Kidney glomerular epithelial cell (primary cell): Measurements from ENCODE around the gene CDK6.

Experiments used
- DNase-seq: peaks from one replicate; lab custom pipeline; 2025; lab: John Stamatoyannopoulos, UW

The CDK6 gene

DNA sequence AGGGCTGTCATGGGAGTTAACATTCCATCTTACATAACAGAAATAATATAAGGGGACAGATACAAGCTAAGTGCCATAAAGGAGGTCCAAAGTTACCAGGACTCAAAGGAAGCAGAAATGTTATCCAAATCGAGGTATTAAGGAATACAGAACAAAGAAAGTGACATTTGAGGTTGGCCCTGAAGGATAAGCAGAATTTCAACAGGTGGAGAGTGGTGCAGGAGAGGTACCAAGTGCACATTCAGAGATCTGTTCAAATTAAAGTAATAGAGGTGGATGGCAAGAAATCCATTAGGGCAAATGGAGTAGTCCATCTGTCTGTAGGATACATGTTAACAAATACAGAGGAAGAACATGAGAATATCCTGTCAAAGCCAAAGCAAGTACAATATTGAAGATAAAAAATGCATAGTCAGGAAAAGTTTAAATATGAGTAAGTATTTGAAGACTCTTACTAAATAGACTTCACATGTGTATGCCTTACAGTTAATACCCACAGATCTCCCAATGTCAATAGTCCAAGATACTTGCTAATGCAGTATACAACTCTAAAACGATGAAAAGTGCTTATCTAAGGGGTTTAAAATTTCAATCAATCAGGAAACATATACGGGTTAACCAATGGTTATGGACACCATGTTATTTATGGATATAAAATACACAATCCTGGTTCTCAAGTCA is 10.0 kb downstream of the CDK6 start:
- DNase-seq: no peak

DNA sequence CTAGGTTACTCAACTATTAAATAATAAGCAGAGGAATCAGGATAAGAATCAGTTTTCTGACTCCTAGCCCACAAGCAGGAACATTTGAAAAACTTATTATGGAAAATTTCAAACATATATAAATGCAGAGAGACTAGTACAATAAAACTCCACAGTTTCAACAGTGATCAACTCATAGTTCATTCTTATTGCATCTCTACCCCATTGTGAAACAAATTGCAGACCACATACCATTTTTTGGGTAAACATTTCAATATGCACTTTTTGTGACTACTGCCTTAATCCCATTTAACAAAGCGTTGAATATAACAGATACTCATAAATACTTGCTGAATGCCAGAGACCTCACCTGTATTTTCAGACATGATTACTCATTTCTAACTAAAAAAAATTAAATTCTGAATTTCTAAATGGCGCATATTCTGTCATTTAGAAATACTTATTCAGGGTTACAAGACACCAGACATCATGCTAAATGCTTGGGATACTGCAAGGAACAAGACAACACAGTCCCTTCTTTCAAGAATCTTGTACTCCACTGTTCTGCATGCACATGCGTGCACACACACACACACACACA is 11.4 kb downstream of the CDK6 start:
- no peak for DNase-seq

DNA sequence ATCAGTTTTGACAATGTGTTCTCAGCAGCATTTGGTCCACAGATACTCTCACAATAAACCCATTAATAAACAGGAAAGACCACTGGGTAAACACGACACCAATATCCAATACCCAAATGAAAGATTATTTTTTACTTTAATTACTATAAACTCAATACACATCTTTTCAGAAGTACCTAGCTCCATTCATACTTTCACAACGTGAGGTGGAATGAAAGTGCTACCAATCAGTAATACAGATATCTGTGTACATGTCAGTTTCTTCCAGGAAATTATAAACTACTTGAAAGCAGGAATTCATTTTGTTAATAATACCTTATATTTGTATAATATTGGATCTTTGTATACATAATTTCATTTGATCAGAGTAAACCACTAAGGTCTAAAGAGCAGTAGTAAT is 11.9 kb downstream of the CDK6 start:
- DNase-seq: no peak

DNA sequence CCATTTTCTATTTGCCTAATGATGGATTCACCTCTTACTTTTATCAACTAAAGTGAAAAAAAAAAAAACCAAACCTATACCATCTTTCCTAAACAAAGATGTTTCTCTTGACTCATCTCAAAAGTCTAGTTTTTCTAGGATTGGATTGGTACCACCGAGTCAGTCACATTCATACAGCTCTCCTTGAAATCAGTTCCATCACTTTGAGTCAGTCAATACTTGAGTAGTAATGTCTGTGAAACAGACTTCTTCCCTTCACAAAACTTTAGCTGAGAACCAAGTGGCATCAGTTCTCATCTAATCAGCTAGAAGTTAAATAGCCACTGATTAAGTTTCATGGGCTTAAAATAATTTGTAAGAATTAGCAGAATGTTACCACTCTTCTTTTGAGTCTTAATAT is 13.3 kb downstream of the CDK6 start:
- no peak for DNase-seq

DNA sequence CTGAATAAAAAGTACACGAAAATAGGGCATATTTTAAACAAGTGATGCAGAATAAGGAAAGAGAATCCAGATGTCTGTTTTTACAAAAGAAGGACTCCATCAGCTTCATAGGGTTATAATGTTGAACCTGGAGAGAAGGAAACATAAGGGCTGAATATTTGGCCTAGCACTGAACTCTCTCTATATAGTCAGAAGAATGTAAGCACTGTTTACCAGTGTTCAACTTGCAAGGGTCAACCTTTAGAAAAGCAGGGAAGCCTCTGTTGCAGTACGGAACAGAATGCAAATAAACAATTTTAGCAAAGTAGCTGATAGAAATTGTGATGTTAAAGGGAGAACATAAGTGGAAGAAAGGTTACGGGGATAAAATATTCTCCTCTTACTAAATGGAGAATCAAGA is 16.2 kb downstream of the CDK6 start:
- DNase-seq: no peak

DNA sequence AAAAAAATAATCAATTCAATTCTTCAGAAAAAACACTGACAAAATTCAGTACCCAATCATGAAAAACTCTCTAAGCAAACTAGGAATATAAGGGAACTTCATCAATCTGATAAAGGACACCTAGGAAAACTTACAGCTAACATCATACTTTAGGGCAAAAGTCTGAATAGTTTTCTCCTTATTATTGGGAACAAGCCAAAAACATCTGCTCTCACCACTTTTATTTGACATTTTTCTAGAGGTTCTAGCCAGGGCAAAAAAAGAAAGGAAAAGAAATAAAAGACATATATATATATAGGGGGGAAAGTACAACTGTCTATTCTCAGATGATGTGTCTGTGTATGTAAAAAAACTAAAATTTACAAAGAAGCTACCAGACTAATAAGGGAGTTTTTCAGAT is 19.0 kb downstream of the CDK6 start:
- DNase-seq: no peak

DNA sequence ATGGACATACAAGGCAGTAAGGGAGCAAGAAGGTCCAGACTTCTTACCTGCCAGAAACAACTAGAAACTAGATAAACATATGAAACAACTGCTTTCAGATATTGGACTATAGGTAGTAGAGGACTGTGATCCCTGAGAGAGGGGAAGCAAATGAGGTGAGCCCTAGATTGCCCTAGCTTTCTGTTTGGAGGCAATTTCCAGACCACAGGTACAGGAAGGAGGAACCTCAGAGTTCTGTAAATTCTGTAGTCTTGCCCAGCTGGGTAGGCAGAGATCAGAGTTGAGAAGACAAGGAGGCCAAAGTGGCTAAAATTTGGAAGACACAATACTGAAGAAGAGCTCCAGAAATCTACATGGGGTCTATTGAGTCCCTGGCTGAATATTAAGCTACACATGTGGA is 21.0 kb downstream of the CDK6 start:
- DNase-seq: no peak

DNA sequence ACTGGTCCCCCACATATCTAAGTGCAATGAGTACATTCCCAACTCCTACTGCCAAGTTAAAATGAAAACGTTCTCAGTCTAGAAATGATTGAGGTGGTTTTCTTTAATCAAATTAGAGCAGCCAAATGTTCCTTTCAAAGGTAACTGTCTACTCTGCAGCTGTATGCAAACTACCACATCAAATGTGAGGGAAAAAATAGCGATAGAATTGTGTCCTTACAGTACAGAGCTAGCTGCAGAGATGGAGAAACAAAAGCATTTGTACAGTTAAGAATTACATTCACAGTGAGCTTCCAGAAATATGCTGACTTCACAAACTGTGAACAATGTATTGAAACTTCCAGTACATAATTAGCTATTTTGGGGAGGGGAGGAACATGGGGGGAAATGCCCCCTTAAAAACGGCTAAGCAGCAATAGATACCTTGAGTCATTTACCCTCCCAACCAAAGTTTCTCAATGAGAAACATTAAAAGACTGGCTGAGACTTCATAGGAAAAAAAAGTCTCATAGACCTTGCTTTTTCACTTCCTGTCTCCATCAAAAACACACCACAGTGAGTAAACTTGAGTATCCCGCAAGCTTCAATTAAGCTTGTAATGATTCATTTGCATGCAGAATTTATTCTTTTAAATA is 22.9 kb downstream of the CDK6 start:
- DNase-seq: no peak

DNA sequence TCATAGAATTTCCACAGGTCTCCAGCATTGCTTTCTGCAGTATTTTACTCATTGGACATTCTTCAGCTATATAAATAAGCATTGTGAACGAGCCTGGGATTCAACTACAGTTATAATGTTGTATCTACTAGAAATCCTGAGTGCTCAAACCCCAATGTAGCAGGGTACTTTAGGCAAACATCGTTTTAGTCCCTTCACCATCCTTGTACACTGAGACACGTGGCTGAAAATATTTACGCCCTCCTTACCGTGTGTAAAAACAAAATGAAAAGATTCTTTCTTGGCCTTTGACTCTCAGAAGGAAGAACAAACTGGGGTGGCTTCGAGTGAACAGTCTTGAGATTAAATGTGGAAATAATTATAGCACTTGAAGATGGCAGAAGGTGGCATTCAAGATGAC is 25.2 kb downstream of the CDK6 start:
- no peak for DNase-seq

DNA sequence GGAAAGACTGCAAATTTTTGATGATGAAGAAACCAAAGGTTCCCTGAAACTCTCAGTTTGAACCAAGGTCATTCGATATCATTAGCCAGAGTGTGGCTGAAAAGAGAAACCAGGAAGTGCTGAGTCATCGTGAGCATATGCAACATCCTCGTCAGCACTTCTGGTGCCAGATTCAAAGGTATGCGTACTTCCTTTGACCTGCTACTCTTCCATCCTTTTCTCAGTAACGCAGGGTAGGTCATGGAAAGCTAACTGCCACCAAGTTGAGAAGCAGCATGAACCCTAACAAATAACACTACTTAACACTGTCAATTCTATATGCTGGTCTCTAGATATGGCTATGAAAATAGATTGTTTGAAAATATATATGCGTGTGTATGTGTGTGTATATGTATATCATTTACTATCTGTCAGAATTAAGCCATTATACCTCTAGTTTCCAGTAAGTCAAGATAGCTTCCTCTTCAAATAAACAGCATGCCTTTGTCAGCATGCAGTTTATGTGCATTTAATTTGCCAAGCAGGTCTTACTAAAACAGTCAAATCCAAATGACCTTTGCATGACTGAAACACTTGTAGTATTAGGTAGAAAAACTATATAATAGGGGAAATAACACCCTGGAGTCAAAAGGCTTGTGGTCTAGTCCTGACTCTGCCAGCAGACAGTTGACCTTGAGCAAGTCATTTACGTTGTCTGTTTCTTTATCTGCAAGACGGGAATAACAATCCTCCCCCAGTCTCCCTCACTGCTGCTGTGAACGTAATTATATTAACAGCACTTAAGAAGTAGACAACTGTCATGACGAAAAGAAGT is 26.4 kb downstream of the CDK6 start:
- DNase-seq: peak; percentile 87

DNA sequence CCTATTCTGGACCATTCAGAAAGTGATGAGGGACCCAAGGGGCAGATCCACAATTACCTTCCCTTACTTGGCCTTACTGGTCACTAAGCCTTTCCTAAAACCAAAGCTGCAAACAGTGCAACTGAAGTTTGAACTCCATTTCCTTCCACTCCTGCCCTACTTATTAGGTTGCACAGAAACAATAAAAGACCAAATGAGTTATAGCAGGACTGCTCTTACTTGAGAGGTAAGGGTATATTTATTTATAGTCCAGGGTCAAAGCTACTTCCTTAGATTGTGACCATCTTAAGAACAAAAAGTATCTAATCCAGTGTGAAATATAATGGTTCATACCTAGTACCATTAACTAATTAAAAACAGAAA is 27.0 kb downstream of the CDK6 start:
- DNase-seq: no peak

DNA sequence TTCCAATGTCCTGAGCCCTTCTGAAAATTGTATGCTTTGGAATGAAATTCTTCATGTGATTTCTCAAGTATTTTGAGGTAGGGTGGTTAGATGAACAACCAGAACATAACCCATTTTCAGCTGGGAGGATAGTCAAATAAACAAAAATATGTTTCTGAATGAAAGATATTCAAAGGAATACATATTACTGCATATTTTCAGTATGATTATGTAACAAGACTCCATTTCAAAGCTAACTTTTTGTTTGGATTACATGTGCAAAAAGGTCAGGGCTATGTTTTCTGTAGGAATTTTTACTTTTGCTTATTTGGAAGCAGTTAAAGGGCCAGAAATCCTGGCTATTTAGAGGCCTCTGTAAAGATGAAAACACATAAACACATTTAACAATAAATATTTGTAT is 27.7 kb downstream of the CDK6 start:
- no peak for DNase-seq

DNA sequence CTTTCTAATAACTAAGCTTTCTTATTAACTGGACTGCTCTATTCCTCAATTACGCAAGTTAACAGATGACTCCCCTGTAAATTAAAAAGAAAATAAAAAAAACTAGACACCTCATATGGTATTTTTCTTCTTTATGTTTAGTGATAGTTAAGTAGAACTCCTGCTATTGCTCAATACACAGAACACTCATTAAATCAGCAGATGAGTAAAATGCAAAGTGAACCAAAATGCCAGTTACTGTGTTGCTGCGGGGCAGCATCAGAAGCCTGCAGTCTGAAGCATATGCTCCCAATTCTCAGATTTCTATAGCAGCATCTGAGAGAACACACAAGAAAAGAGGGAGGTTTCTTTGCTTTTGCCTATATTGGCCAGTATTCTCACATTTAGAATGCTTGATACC is 28.4 kb downstream of the CDK6 start:
- no peak for DNase-seq

DNA sequence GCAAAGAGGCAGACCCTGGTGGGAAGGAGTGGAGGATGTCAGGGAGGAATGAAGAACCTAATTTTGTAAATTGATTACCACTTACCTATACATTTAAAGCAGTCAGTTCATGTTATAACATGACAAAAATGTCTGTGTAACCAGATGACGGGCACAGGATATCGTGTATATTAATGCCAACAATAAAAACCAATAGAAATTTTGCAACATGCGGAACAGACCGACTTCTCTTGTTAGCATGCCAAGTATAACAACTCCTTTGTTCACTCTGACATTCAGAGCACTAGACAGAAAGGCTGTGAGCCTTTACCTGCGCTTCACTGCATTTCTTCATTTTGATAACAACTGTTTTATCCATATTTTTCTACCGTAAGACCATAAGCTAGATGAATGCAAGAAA is 29.9 kb downstream of the CDK6 start:
- DNase-seq: no peak

DNA sequence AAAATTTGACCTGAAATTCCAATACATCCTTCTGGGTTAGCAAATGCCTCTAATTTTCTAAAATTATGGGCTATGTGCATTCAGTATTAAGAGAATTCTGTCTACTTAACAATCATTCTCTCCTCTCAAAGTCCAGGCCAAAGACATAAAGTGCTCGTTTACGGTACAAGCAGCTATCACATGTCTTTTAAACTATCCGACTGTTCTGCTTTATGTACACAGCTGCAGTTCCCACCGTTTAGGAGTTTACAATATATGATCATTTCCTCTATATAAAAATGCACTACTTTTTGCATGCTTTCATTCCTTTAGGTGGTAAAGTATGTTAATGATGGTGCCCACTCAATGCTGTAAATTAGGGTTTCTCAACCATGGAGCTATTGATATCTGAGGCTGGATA is 34.0 kb downstream of the CDK6 start:
- DNase-seq: no peak

DNA sequence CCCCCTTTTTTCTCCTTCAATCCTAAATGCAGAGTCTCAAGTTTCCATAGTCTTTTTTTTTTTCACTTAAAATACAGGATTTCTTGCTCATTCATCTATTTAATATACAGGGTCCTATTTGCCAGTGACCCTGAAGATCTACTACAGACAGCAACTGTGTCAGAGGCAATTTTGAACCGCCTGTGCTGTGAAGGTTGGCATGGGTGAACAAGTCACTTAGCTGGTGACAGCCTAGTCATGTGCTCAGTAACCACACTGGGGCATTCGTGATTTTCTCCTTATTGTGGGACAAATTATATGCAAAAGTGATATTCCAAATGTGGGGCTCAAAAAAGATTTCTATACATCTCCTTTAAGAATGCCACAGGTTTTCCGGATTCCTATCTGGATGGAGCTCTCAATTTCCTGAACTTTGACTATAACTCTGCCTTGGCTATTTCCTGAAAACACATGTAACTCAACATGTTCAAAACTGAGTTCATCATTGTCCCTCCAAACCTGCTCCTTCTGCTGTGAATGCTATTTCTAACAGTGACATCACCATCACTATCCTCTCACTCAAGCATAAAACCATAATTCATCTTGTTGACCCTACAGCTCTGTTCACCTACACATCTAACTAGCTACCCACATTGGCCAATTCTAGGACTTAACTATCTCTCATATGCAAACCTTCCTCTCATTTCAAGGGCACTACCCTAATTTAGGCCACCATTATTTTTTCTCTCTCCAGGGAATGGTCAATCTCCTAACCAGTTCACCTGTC is 36.7 kb downstream of the CDK6 start:
- no peak for DNase-seq

DNA sequence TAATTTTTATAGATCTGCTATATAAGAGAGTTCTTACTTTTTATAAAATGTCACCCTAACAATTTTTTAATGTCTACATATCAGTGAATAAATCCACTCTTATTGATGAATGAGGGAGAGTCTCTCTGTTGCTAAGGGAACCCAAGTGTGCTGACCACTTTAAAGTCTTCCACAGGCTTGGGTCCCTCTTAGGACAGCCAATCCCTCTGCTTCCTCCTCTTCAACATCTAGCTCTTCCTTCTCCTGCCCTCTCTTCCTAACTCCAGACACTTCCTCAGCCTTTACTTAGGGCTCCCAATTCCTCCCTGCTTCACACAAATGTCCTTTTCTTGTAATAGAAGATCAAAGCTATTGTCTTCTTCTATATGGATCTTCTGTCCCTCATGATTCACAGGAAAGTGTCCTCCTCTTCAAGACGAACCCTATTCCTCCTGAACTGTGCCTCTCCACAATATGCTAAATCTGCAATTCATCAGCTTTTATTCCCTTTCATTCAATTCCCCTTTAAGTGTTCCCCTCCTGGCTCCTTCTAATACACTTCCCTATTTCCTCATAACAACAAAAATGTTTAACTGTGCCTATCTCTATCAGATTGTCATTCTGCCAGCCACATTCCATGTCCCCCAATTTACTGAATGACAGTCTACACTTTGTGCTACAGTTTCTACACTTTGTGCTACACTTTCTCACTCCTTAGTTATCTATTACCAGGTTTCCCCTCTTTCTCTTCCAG is 37.7 kb downstream of the CDK6 start:
- DNase-seq: no peak

DNA sequence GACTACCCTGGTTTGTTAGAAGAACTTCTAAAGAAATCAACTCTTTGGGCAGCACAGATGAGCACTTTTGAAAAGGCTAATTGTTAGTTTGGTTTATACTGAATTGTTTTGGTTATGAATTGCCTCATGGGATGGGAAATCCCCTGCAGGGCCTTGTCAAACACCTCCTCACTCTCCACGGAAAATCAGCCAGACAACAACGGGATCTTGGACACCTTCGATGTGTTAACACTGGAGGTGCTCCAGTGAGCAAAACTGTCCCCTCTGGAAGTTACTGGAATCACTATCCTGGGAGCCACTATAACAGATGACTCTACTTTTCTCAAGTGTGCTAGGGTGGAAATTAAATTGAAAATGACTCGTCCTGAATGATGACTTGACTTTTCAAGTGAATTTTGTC is 38.7 kb downstream of the CDK6 start:
- peak; percentile 45 for DNase-seq

DNA sequence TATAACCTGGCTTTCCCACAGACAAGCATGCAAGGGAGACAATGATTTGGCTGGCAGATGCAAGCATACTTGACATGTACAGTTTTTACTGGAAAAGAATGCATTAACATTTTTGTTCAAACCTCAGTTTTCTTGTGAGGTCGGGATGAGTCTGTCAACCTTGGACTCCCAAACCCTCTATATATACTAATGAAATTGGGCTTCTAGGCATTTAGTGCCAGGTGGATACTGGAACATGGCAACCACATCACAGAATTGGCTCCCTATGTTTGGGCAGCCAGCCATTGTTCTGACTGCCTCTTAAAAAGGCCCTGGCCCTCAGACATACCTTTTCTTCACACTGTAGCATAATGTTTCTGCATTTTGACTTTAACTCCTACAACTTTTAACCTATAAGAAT is 39.1 kb downstream of the CDK6 start:
- no peak for DNase-seq

DNA sequence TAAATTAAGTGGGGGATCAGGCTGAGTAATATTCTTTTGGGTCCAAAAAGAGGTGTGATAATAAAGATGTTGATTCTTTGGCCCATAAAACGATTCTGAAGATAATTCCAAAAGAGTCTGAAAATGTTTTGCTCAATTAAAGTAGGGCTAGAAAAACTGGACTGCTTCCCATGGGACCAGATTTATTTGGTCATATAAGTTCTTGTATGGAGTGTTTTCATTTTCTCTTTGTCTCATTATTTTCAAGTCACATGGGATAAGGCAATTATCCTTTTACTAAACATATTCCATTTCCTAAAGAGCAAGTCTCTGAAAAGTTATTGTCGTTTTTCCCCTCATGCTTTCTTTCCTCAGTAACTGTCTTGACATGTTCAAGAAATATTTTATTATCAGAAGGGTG is 41.5 kb downstream of the CDK6 start:
- DNase-seq: no peak

DNA sequence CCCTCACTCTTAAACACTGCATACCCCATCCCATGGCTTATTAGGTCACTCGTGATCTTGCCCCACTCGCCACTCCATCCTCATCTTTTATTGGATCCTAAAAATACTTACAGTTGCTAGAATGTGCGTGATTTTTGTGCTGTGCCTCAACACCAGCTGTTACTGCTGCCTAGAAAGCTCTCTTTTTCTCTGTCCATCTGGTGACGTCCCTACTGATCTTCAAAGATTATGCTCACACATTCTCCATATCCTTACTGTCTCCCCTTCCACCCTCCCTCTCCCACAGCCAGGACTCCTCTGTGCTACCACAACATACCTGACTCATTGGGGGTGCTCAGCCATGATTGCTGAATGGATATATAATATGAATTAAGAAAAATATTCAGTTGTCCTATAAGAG is 42.0 kb downstream of the CDK6 start:
- DNase-seq: no peak
